OCI-LY1 (cell line): ENCODE results near the gene TMEM52.

Source experiments
- H2AFZ ChIP-seq: fragments of 200-600 bp; sonication (generic), shearing (Covaris generic); 2 replicates; pipeline ENCODE4 v1.6.0; 2014; ENCODE audit warnings: antibody characterized with exemption, mild to moderate bottlenecking, low read length
- H3F3A ChIP-seq: fragments of 200-600 bp; sonication (generic), shearing (Covaris generic); 2 replicates; pipeline ENCODE4 v1.6.0; 2014; ENCODE audit warnings: mild to moderate bottlenecking, antibody characterized with exemption, low read length, moderate library complexity; ENCODE audit not compliant: insufficient read depth
- H3K27ac ChIP-seq: fragments of 200-600 bp; sonication (generic); 2 replicates; pipeline ENCODE4 v1.5.1; 2014; ENCODE audit warnings: low read length, mixed run types, mild to moderate bottlenecking, low read depth; ENCODE audit not compliant: poor library complexity, severe bottlenecking
- H3K27me3 ChIP-seq: fragments of 200-600 bp; sonication (generic); 2 replicates; pipeline ENCODE4 v1.6.0; 2014; ENCODE audit warnings: antibody characterized with exemption, mild to moderate bottlenecking, low read length, moderate library complexity; ENCODE audit not compliant: insufficient read depth
- H3K36me3 ChIP-seq: fragments of 200-600 bp; sonication (generic); 2 replicates; pipeline ENCODE4 v1.6.1; 2014; ENCODE audit warnings: mild to moderate bottlenecking, antibody characterized with exemption, low read length, moderate library complexity, mixed read lengths; ENCODE audit not compliant: insufficient read depth
- H3K4me1 ChIP-seq: fragments of 200-600 bp; sonication (generic); 2 replicates; pipeline ENCODE4 v1.5.1; 2014; ENCODE audit warnings: mild to moderate bottlenecking, low read length, moderate library complexity; ENCODE audit not compliant: insufficient read depth, severe bottlenecking
- H3K4me2 ChIP-seq: fragments of 200-600 bp; sonication (generic), shearing (Covaris generic); 2 replicates; pipeline ENCODE4 v1.6.1; 2014; ENCODE audit warnings: low read length
- H3K4me3 ChIP-seq: fragments of 200-600 bp; sonication (generic); 2 replicates; pipeline ENCODE4 v1.5.1; 2014; ENCODE audit warnings: low read length, low read depth, mild to moderate bottlenecking, mixed read lengths; ENCODE audit not compliant: poor library complexity, severe bottlenecking
- H3K79me2 ChIP-seq: fragments of 200-600 bp; shearing (Covaris generic); 2 replicates; pipeline ENCODE4 v1.6.1; 2016; ENCODE audit warnings: mixed run types, low read length, mixed read lengths; ENCODE audit not compliant: insufficient read depth
- H3K9ac ChIP-seq: fragments of 200-600 bp; sonication (generic), shearing (Covaris generic); 2 replicates; pipeline ENCODE4 v1.6.1; 2014; ENCODE audit warnings: mild to moderate bottlenecking, low read length, mixed read lengths
- H3K9me2 ChIP-seq: fragments of 200-600 bp; sonication (generic), shearing (Covaris generic); 2 replicates; pipeline ENCODE4 v1.6.1; 2014; ENCODE audit warnings: low read depth, mild to moderate bottlenecking, low read length, mixed read lengths
- H3K9me3 ChIP-seq: fragments of 200-600 bp; shearing (Covaris generic); 2 replicates; pipeline ENCODE4 v1.6.1; 2014; ENCODE audit warnings: low read length, mixed read lengths
- H4K20me1 ChIP-seq: fragments of 200-600 bp; sonication (generic), shearing (Covaris generic); 2 replicates; pipeline ENCODE4 v1.6.0; 2016; ENCODE audit warnings: mild to moderate bottlenecking, low read length; ENCODE audit not compliant: insufficient read depth
- CTCF ChIP-seq: fragments of 200-600 bp; sonication (generic), shearing (Covaris generic); IDR thresholded peaks from 2 replicates; pipeline ENCODE4 v1.5.1; 2017; ENCODE audit warnings: mild to moderate bottlenecking, antibody characterized with exemption, low read length, moderate library complexity, mixed read lengths
- EZH2 ChIP-seq: fragments of 200-600 bp; sonication (generic), shearing (Covaris generic); IDR thresholded peaks from 2 replicates; pipeline ENCODE4 v1.8.0; 2017; ENCODE audit warnings: borderline replicate concordance, mixed run types, mild to moderate bottlenecking, antibody characterized with exemption, low read length, moderate library complexity, mixed read lengths

The TMEM52 gene

GRCh38 chr1:1906185-1907097 is 12.6 kb downstream of the TMEM52 start:
- Histone ChIP-seq H4K20me1 (no peaks in the 10 kb centered on the region), H3K4me2 (peak overlapping the region; percentile 12; the same call in 1 of the 2 replicates), H3K9me3 (0 out of 2 replicates have a peak, but pooled peaks cover 4% of the 10 kb centered on the region), H3K79me2 (no peaks in the 10 kb centered on the region), H2AFZ (no peak overlapping the region), H3K4me1 (peaks cover 43% of the 10 kb centered on the region), H3K36me3 (no peaks in the 10 kb centered on the region), H3K4me3 (no peak overlapping the region), H3K9ac (peak overlapping the region; percentile 56; the same call in 1 of the 2 replicates), H3F3A (0 out of 2 replicates have a peak, but pooled peaks cover 7% of the 10 kb centered on the region), H3K27ac (peak overlapping the region; percentile 99), H3K27me3 (no peaks in the 10 kb centered on the region), H3K9me2 (no peaks in the 10 kb centered on the region)
- TF ChIP-seq CTCF, result peak; percentile 95
- TF ChIP-seq EZH2, result no peak

GRCh38 chr1:1903224-1903623 is 15.9 kb downstream of the TMEM52 start:
- H3K4me1 ChIP-seq, result peaks cover 63% of the 10 kb centered on the region
- 0 out of 2 replicates have a peak, but pooled peaks cover 4% of the 10 kb centered on the region for H3K9me3 ChIP-seq
- H4K20me1 ChIP-seq, result no peaks in the 10 kb centered on the region
- TF ChIP-seq CTCF, result no peak
- no peak for TF ChIP-seq EZH2
- peaks cover 13% of the 10 kb centered on the region; the same call in 1 of the 2 replicates for H3F3A ChIP-seq
- H3K9ac ChIP-seq, result no peak overlapping the region
- no peaks in the 10 kb centered on the region for H3K27me3 ChIP-seq
- no peak overlapping the region for H3K27ac ChIP-seq
- no peaks in the 10 kb centered on the region for H3K36me3 ChIP-seq
- H3K79me2 ChIP-seq, result no peaks in the 10 kb centered on the region
- H2AFZ ChIP-seq, result no peak overlapping the region
- no peaks in the 10 kb centered on the region for H3K9me2 ChIP-seq
- H3K4me2 ChIP-seq, result no peak overlapping the region
- H3K4me3 ChIP-seq, result no peak overlapping the region

- Histone ChIP-seq H3K27me3 (no peaks in the 10 kb centered on the region), H2AFZ (no peak overlapping the region), H3K27ac (peak overlapping the region; percentile 98), H4K20me1 (no peaks in the 10 kb centered on the region), H3K4me2 (peak overlapping the region; percentile 1; the same call in 1 of the 2 replicates), H3F3A (peaks cover 7% of the 10 kb centered on the region; the same call in 1 of the 2 replicates), H3K79me2 (no peaks in the 10 kb centered on the region), H3K36me3 (no peaks in the 10 kb centered on the region), H3K9ac (peak overlapping the region; percentile 42; the same call in 1 of the 2 replicates), H3K9me3 (0 out of 2 replicates have a peak, but pooled peaks cover 4% of the 10 kb centered on the region), H3K4me1 (peaks cover 63% of the 10 kb centered on the region), H3K4me3 (no peak overlapping the region), H3K9me2 (no peaks in the 10 kb centered on the region)
- TF ChIP-seq EZH2 (no peak), CTCF (no peak)
Measured at GRCh38 chr1:1901641-1902294, 17.3 kb downstream of the TMEM52 start.
